Hepatocyte (in vitro differentiated cells): Measurements from ENCODE around the gene RAF1. TPM values are rescaled to one million over a fixed set of nuclear protein-coding genes. Genes with fewer than 3 reads are reported as not detected.

Experiments
- DNase-seq: peaks from one replicate; pipeline ENCODE4 v3.0.0-alpha.2; 2016; ENCODE audit warnings: low spot score
- H2AFZ ChIP-seq: fragments of 200-600 bp; sonication (generic); 2 replicates; pipeline ENCODE4 v1.6.0; 2016; ENCODE audit warnings: antibody characterized with exemption, mild to moderate bottlenecking
- H3K27ac ChIP-seq: fragments of 200-600 bp; sonication (generic); 2 replicates; pipeline ENCODE4 v1.5.1; 2016; ENCODE audit warnings: mild to moderate bottlenecking
- H3K27me3 ChIP-seq: fragments of 200-600 bp; sonication (generic); 2 replicates; pipeline ENCODE4 v1.6.1; 2016
- H3K36me3 ChIP-seq: fragments of 200-600 bp; sonication (generic); replicated peaks from 2 replicates; pipeline ENCODE4 v1.5.1; 2016; ENCODE audit warnings: low read depth; ENCODE audit not compliant: insufficient read depth
- H3K4me1 ChIP-seq: fragments of 200-600 bp; sonication (generic); 2 replicates; pipeline ENCODE4 v1.5.1; 2016; ENCODE audit warnings: mild to moderate bottlenecking, moderate library complexity; ENCODE audit not compliant: insufficient read depth
- H3K4me2 ChIP-seq: fragments of 200-600 bp; sonication (generic); 2 replicates; pipeline ENCODE4 v1.6.0; 2016
- H3K4me3 ChIP-seq: fragments of 200-600 bp; sonication (generic); 2 replicates; pipeline ENCODE4 v1.5.1; 2016; ENCODE audit warnings: mild to moderate bottlenecking
- H3K79me2 ChIP-seq: fragments of 200-600 bp; sonication (generic); 2 replicates; pipeline ENCODE4 v1.6.0; 2017; ENCODE audit warnings: mild to moderate bottlenecking
- H3K9me2 ChIP-seq: fragments of 200-600 bp; sonication (generic); replicated peaks from 2 replicates; pipeline ENCODE4 v1.6.0; 2017; ENCODE audit warnings: mild to moderate bottlenecking; ENCODE audit not compliant: insufficient read depth
- H3K9me3 ChIP-seq: fragments of 200-600 bp; sonication (generic); 2 replicates; pipeline ENCODE4 v1.5.1; 2016; ENCODE audit warnings: low read depth, mild to moderate bottlenecking
- H4K20me1 ChIP-seq: fragments of 200-600 bp; sonication (generic); 2 replicates; pipeline ENCODE4 v1.6.0; 2016; ENCODE audit warnings: mild to moderate bottlenecking; ENCODE audit not compliant: insufficient read depth, poor library complexity, severe bottlenecking
- EZH2 ChIP-seq: fragments of 200-600 bp; sonication (generic); IDR thresholded peaks from 2 replicates; pipeline ENCODE4 v1.6.1; 2016; ENCODE audit warnings: antibody characterized with exemption, mild to moderate bottlenecking, borderline replicate concordance
- EZH2phosphoT487 ChIP-seq: fragments of 200-600 bp; sonication (generic); IDR thresholded peaks from one replicate; pipeline ENCODE4 v1.6.1; 2018; ENCODE audit warnings: antibody characterized with exemption, mild to moderate bottlenecking, low read depth, moderate library complexity; ENCODE audit not compliant: unreplicated experiment, severe bottlenecking
- WGBS: methylation state at CpG from one replicate; pipeline ENCODE4 v1.1.6; 2016; ENCODE audit warnings: low lambda C conversion rate; ENCODE audit errors: missing lambda C conversion rate; 5-methylcytosine and 5-hydroxymethylcytosine counted together
- polyA plus RNA-seq: library from polyadenylated mRNA; unstranded; fragments of >200 nt; fragmentation: Nextera tagmentation; extraction: Ambion mirVana; gene quantifications from 2 replicates; pipeline ENCODE4 v1.2.1, GENCODE V29; 2016
- total RNA-seq: library from RNA; depleted of rRNA; stranded (reverse); fragments of >200 nt; gene quantifications from 2 replicates; pipeline ENCODE4 v1.2.3, GENCODE V29; 2014
- TF ChIP-seq, protein P1 (sequence below): fragments of 200-600 bp; sonication (generic); IDR thresholded peaks from 2 replicates; pipeline ENCODE4 v1.5.1; 2016; ENCODE audit warnings: antibody characterized with exemption, mild to moderate bottlenecking; ENCODE audit not compliant: poor library complexity

Gene RAF1
- total and polyA plus RNA-seq, 2 experiments from 2014 or later: 79.8 to 118 TPM

- Histone ChIP-seq H3K4me3 (no peak overlapping the region), H3K36me3 (no peaks in the 10 kb centered on the region), H4K20me1 (no peaks in the 10 kb centered on the region), H2AFZ (no peak overlapping the region), H3K4me2 (no peak overlapping the region), H3K27me3 (no peaks in the 10 kb centered on the region), H3K4me1 (peaks cover 12% of the 10 kb centered on the region), H3K27ac (no peak overlapping the region), H3K9me3 (no peaks in the 10 kb centered on the region), H3K9me2 (no peaks in the 10 kb centered on the region), H3K79me2 (no peaks in the 10 kb centered on the region)
- 81% methylated on average over 11 of the region's 11 CpGs for whole genome bisulfite sequencing
- TF ChIP-seq EZH2 (no peak), EZH2phosphoT487 (no peak)
- TF ChIP-seq, protein P1, sequence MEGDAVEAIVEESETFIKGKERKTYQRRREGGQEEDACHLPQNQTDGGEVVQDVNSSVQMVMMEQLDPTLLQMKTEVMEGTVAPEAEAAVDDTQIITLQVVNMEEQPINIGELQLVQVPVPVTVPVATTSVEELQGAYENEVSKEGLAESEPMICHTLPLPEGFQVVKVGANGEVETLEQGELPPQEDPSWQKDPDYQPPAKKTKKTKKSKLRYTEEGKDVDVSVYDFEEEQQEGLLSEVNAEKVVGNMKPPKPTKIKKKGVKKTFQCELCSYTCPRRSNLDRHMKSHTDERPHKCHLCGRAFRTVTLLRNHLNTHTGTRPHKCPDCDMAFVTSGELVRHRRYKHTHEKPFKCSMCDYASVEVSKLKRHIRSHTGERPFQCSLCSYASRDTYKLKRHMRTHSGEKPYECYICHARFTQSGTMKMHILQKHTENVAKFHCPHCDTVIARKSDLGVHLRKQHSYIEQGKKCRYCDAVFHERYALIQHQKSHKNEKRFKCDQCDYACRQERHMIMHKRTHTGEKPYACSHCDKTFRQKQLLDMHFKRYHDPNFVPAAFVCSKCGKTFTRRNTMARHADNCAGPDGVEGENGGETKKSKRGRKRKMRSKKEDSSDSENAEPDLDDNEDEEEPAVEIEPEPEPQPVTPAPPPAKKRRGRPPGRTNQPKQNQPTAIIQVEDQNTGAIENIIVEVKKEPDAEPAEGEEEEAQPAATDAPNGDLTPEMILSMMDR: no peak
- no peak for DNase-seq
Measured at GRCh38 chr3:12689997-12690711, 26.2 kb upstream of the RAF1 start.

DNA sequence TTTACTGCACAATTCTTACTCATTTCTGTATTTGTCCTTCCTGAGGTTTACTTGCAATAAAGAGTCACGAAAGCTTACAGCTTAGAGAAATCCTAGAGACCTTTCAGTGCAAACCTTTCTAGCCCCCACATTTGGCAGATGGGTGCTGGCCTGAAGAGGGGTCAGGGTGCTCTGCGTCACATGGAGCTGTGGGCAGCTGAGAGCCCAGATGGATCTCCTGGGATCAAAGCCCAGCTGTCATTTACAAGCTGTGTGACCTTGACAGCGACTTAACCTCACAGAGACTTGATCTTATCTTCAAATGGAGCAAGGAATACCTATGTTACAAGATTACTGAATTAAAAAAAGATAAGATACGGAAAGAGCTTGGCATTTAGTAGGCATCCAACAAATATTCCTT, 24.0 kb upstream of the RAF1 start:
- H4K20me1 ChIP-seq: no peaks in the 10 kb centered on the region
- no peak overlapping the region for H3K4me3 ChIP-seq
- H3K79me2 ChIP-seq: no peaks in the 10 kb centered on the region
- H3K27ac ChIP-seq: no peak overlapping the region
- TF ChIP-seq EZH2phosphoT487: no peak
- no peak for TF ChIP-seq EZH2
- TF ChIP-seq, protein P1: no peak
- H2AFZ ChIP-seq: no peak overlapping the region
- 41% methylated on average over 4 of the region's 4 CpGs for WGBS
- no peaks in the 10 kb centered on the region for H3K36me3 ChIP-seq
- no peaks in the 10 kb centered on the region for H3K27me3 ChIP-seq
- DNase-seq: no peak
- H3K9me3 ChIP-seq: no peaks in the 10 kb centered on the region
- no peaks in the 10 kb centered on the region for H3K4me1 ChIP-seq
- H3K4me2 ChIP-seq: no peak overlapping the region
- H3K9me2 ChIP-seq: no peaks in the 10 kb centered on the region

DNA sequence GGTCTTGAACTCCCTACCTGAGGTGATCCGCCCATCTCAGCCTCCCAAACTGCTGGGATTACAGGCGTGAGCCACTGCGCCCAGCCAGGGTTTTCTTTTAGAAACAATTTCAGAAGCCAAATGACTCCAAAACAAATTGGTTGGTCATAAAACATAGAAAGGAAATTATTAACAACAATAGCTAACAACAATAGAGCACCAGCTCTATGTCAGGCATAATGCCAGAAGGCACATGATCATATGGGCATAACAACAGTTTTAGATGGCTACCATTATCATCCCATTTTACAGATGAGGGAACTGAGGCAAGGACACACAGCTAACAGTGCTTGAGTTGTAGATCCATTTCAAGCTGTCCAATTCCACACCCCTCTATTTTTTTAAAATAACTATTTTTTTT, 22.2 kb upstream of the RAF1 start:
- Histone ChIP-seq H3K9me3 (no peaks in the 10 kb centered on the region), H3K4me3 (no peak overlapping the region), H3K4me1 (no peaks in the 10 kb centered on the region), H4K20me1 (no peaks in the 10 kb centered on the region), H3K36me3 (no peaks in the 10 kb centered on the region), H3K9me2 (no peaks in the 10 kb centered on the region), H3K4me2 (no peak overlapping the region), H3K27ac (no peak overlapping the region), H3K27me3 (no peaks in the 10 kb centered on the region), H2AFZ (no peak overlapping the region), H3K79me2 (no peaks in the 10 kb centered on the region)
- TF ChIP-seq EZH2phosphoT487 (no peak), EZH2 (no peak)
- TF ChIP-seq, protein P1: no peak
- 95% methylated on average over 3 of the region's 3 CpGs for WGBS
- no peak for DNase-seq
